BE2C (cell line): ENCODE measurements around the gene TMEM82.

ENCODE experiments used
- DNase-seq: peaks from one replicate; pipeline ENCODE4 v3.0.0-alpha.2; 2020
- H3K27me3 ChIP-seq: fragments of 250-450 bp; sonication (Bioruptor Pico); 2 replicates; pipeline ENCODE4 v1.5.1; 2020; ENCODE audit warnings: mild to moderate bottlenecking
- H3K36me3 ChIP-seq: fragments of 250-450 bp; sonication (Bioruptor Pico); 2 replicates; pipeline ENCODE4 v1.5.1; 2020; ENCODE audit warnings: mild to moderate bottlenecking
- H3K4me1 ChIP-seq: fragments of 250-450 bp; sonication (Bioruptor Pico); 2 replicates; pipeline ENCODE4 v1.5.1; 2020
- H3K4me3 ChIP-seq: 2 replicates; pipeline ENCODE4 v1.5.1; 2011; ENCODE audit warnings: low read depth, low read length
- H3K9me3 ChIP-seq: fragments of 250-450 bp; sonication (Bioruptor Pico); 2 replicates; pipeline ENCODE4 v1.5.1; 2020
- TF ChIP-seq, protein P1 (sequence below): IDR thresholded peaks from 2 replicates; pipeline ENCODE4 v1.5.1; 2012; ENCODE audit warnings: mild to moderate bottlenecking, low read depth, low read length

TMEM82 gene

DNA sequence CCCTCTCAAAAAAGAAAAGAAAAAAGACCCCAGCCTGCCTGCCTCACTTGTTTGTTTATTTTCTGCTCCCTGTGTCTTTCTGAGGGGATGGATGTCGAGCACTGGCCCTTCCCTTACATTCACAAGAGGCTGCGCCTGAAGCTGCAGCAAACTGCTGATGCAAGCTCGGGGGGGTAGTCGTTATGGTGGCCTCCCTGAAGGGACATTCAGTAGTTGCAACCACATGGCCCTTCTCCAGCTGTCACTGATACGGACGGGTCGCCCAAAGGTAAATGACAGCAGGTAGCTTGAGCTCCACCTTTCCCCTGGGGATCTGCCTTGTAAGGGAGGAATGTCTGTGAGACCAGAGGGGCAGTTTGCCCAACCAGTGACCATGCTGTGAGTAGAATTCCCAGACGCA is 40.5 kb upstream of the TMEM82 start:
- Histone ChIP-seq H3K4me3 (no peak overlapping the region), H3K4me1 (no peaks in the 10 kb centered on the region), H3K27me3 (no peaks in the 10 kb centered on the region), H3K9me3 (no peaks in the 10 kb centered on the region), H3K36me3 (no peaks in the 10 kb centered on the region)
- TF ChIP-seq, protein P1, sequence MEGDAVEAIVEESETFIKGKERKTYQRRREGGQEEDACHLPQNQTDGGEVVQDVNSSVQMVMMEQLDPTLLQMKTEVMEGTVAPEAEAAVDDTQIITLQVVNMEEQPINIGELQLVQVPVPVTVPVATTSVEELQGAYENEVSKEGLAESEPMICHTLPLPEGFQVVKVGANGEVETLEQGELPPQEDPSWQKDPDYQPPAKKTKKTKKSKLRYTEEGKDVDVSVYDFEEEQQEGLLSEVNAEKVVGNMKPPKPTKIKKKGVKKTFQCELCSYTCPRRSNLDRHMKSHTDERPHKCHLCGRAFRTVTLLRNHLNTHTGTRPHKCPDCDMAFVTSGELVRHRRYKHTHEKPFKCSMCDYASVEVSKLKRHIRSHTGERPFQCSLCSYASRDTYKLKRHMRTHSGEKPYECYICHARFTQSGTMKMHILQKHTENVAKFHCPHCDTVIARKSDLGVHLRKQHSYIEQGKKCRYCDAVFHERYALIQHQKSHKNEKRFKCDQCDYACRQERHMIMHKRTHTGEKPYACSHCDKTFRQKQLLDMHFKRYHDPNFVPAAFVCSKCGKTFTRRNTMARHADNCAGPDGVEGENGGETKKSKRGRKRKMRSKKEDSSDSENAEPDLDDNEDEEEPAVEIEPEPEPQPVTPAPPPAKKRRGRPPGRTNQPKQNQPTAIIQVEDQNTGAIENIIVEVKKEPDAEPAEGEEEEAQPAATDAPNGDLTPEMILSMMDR: no peak
- DNase-seq: no peak

DNA sequence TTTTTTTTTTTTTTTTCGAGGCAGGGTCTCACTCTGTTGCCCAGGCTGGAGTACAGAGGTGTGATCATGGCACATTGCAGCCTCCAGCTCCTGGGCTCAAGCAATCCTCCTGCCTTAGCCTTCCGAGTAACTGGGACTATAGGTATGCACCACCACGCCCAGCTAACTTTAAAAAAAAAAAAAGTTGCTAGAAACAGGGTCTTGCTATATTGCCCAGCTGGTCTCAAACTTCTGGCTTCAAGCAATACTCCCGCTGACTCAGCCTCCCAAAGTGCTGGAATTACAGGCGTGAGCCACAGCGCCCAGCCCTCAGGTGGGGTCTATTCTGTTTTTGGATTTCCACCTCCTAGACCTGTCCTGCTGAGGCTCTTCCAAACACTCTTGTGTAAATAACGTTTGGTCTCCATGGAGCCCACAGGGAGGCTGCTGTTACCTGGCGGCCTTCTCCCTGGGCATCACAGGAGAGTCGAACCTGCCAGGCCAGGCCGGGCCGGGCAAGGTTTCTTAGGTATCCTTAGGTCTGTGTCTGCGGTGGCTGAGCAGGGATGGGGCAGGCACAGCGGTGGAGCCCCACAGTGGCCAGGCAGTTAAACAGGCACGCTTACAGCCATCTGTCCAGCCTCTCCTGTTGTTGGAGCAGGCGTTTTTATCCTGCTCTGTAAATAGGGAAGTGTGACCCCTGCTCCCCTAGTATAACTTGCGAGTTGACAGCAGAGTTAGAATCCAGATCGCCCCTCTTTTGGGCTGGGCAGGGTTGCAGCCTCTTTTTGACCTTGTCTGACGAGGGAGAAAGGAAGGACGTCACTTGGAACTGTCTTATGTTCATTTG is 39.4 kb upstream of the TMEM82 start:
- no peaks in the 10 kb centered on the region for H3K9me3 ChIP-seq
- DNase-seq: no peak
- H3K4me1 ChIP-seq: no peaks in the 10 kb centered on the region
- TF ChIP-seq, protein P1: 0 out of 2 replicates have a peak, but pooled peaks have one; percentile 9
- H3K36me3 ChIP-seq: no peaks in the 10 kb centered on the region
- no peaks in the 10 kb centered on the region for H3K27me3 ChIP-seq
- H3K4me3 ChIP-seq: no peak overlapping the region

DNA sequence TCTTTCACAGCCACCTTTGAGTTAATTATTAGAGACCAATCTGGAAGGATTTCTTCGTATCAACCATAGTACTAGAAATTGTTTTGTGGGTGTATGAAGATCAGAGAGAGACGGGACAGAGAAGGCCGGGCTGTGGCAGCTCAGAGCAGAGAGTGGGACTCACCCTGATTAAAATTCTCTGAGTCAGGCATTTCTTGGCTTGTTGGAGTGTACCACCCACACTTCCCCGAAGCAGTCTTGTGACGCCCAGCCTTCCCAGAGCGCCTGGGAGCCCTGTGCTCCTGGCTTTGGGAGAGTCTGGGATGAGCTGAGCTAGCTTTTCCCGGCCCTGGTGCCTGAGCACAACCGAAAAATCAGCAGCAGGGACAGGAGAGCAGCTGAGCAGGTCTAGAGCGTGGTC is 38.7 kb upstream of the TMEM82 start:
- TF ChIP-seq, protein P1: no peak
- H3K36me3 ChIP-seq: no peaks in the 10 kb centered on the region
- no peaks in the 10 kb centered on the region for H3K4me1 ChIP-seq
- H3K4me3 ChIP-seq: no peak overlapping the region
- no peak for DNase-seq
- H3K27me3 ChIP-seq: no peaks in the 10 kb centered on the region
- H3K9me3 ChIP-seq: no peaks in the 10 kb centered on the region

DNA sequence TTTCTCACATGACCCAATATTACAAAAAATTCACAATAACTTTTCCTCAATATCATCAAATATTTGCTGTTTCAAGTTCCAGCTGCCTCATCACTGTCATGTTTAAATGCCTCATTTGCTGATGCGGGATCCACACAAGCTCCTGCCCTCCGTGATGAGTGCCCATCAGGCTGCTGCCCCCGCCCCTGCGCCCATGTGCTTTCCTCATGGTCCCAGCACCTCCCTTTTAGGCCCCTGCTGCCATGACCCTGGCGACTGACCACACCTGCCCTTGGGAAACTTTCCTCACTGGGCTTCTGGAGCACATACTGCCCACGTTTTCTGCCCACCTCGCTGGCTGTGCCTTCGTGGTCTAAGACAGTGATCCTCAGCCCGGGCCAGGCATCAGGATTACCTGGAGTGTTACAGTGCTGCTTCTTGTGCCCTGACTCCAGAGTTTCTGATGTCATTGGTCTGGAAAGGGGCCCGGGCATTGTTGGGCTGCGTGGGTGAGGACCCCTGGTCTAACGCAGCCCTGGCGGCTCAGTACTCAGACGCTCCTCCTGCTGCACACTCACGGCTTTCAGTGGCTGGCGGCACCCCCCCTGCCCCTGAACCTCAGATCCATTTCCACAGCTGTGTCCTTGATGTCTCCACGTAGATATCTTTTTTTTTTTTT is 37.6 kb upstream of the TMEM82 start:
- no peak for DNase-seq
- Histone ChIP-seq H3K4me3 (no peak overlapping the region), H3K4me1 (no peaks in the 10 kb centered on the region), H3K27me3 (no peaks in the 10 kb centered on the region), H3K9me3 (no peaks in the 10 kb centered on the region), H3K36me3 (no peaks in the 10 kb centered on the region)
- TF ChIP-seq, protein P1: no peak

DNA sequence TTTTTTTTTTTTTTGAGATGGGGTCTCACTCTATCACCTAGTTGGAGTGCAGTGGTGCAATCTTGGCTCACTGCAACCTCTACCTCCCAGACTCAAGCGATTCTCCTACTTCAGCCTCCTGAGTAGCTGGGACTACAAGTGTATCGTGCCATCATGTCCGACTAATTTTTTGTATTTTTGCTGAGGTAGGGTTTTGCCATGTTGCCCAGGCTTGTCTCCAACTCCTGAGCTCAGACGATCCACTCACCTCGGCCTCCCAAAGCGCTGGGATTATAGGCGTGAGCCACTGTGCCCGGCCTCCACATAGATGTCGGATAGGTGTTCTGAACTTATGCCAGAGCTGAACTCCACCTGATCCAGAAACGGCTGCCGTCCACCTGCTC is 37.1 kb upstream of the TMEM82 start:
- no peak overlapping the region for H3K4me3 ChIP-seq

More for the DNA sequence above, 37.1 kb upstream of the TMEM82 start:
- no peaks in the 10 kb centered on the region for H3K4me1 ChIP-seq
- no peaks in the 10 kb centered on the region for H3K36me3 ChIP-seq
- no peak for DNase-seq
- no peaks in the 10 kb centered on the region for H3K27me3 ChIP-seq
- TF ChIP-seq, protein P1: no peak
- no peaks in the 10 kb centered on the region for H3K9me3 ChIP-seq
